HCT116 (cell line): Measurements from ENCODE around the gene BCAR3. TPM values are rescaled to one million over a fixed set of nuclear protein-coding genes. Genes with fewer than 3 reads are reported as not detected.
"Not testable (repeated sequence)": the region's sequence is repeated elsewhere in the genome, so short reads cannot be mapped to it uniquely, and the experiment has no call there.

Experiments used
- ATAC-seq: fragments of 200-7000 bp; cut with Tn5 transposase; 2 replicates; pipeline ENCODE4 v1.9.1; 2020; ENCODE audit warnings: mild to moderate bottlenecking, moderate library complexity
- BruUV-seq: library from RNA; stranded (reverse); fragments of 400-500 nt; replicated peaks from 2 replicates; lab custom pipeline; 2021; lab: Mats Ljungman, UMichigan
- CTCF ChIA-PET: fragments of 300-600 bp; sonication (Branson Sonifier 250); formaldehyde crosslinking; loops from one replicate; lab custom pipeline; 2021; ENCODE audit warnings: antibody characterized with exemption; lab: Charles Lee
- POLR2A ChIA-PET: fragments of 300-600, 350-600 bp; sonication (Branson Sonifier 250); formaldehyde crosslinking; loops from one replicate; lab custom pipeline; 2021; ENCODE audit warnings: antibody characterized with exemption; lab: Charles Lee
- RAD21 ChIA-PET, 2 experiments: fragments of 300-600 bp; sonication (Branson Sonifier 250); formaldehyde crosslinking; loops; one replicate each; lab custom pipeline; 2023; ENCODE audit warnings: low total read pairs in 2 of 2; ENCODE audit not compliant: uncharacterized antibody in 2 of 2, unreplicated experiment in 2 of 2, low non-redundant PET in 1 of 2; lab: Charles Lee
- DNase-seq: peaks from one replicate; pipeline ENCODE4 v3.0.0-alpha.2; 2010; ENCODE audit warnings: low read depth, low spot score
- H2AFZ ChIP-seq: fragments of 200-600 bp; shearing (Covaris generic), sonication (generic); 2 replicates; pipeline ENCODE4 v1.6.1; 2017; ENCODE audit warnings: low read depth, mixed run types, mixed read lengths, antibody characterized with exemption, low read length; ENCODE audit not compliant: poor library complexity, severe bottlenecking
- H3K27ac ChIP-seq: 2 replicates; pipeline ENCODE4 v1.5.1; 2012; ENCODE audit warnings: low read depth, low read length
- H3K27me3 ChIP-seq: fragments of 200-600 bp; sonication (generic); 2 replicates; pipeline ENCODE4 v1.6.1; 2016; ENCODE audit warnings: mixed run types, low read length, mixed read lengths; ENCODE audit not compliant: insufficient read depth
- H3K36me3 ChIP-seq, 2 experiments: fragments of 200-500 bp in 1 of 2; fragments of 200-600 bp in 1 of 2; sonication (Bioruptor generic) in 1 of 2; sonication (generic) in 1 of 2; 2 replicates each; pipeline versions ENCODE4 v1.5.1 to v1.6.1; 2014 to 2016; ENCODE audit warnings: low read length in 2 of 2, inconsistent platforms in 1 of 2, mixed read lengths in 1 of 2, mixed run types in 1 of 2; ENCODE audit not compliant: insufficient read depth in 2 of 2, control insufficient read depth in 1 of 2
- H3K4me1 ChIP-seq, 2 experiments: fragments of 200-600 bp in 1 of 2; sonication (generic) in 1 of 2; 2 replicates each; pipeline versions ENCODE4 v1.5.1 to v1.6.1; 2012 to 2017; ENCODE audit warnings: low read length in 2 of 2, inconsistent platforms in 1 of 2, mild to moderate bottlenecking in 1 of 2, mixed read lengths in 1 of 2, mixed run types in 1 of 2, moderate library complexity in 1 of 2; ENCODE audit not compliant: insufficient read depth in 2 of 2, control insufficient read depth in 1 of 2
- H3K4me2 ChIP-seq: fragments of 200-600 bp; sonication (generic); 2 replicates; pipeline ENCODE4 v1.6.1; 2017; ENCODE audit warnings: mixed run types, low read length, mixed read lengths
- H3K4me3 ChIP-seq, 2 experiments: fragments of 200-600 bp in 1 of 2; sonication (generic) in 1 of 2; replicated peaks in 1 of 2; 2 replicates each; pipeline ENCODE4 v1.5.1; 2011 to 2016; ENCODE audit warnings: low read length in 2 of 2, control low read depth in 1 of 2, low read depth in 1 of 2, mild to moderate bottlenecking in 1 of 2, mixed read lengths in 1 of 2, mixed run types in 1 of 2
- H3K79me2 ChIP-seq: fragments of 200-600 bp; sonication (generic); 2 replicates; pipeline ENCODE4 v1.6.1; 2017; ENCODE audit warnings: mild to moderate bottlenecking, mixed run types, low read length, moderate library complexity, mixed read lengths; ENCODE audit not compliant: insufficient read depth
- H3K9ac ChIP-seq: fragments of 200-600 bp; sonication (generic); 2 replicates; pipeline ENCODE4 v1.6.1; 2016; ENCODE audit warnings: low read length, mixed read lengths
- H3K9me2 ChIP-seq: fragments of 200-600 bp; sonication (generic), shearing (Covaris generic); 2 replicates; pipeline ENCODE4 v1.6.1; 2017; ENCODE audit warnings: mixed run types, mild to moderate bottlenecking, moderate library complexity; ENCODE audit not compliant: insufficient read depth
- H3K9me3 ChIP-seq, 2 experiments: fragments of 200-500 bp in 1 of 2; fragments of 200-600 bp in 1 of 2; sonication (Bioruptor generic) in 1 of 2; sonication (generic) in 1 of 2; 2 replicates each; pipeline ENCODE4 v1.6.1; 2014 to 2017; ENCODE audit warnings: low read length in 2 of 2, mixed read lengths in 2 of 2, inconsistent platforms in 1 of 2, low read depth in 1 of 2, mild to moderate bottlenecking in 1 of 2, mixed run types in 1 of 2, moderate library complexity in 1 of 2; ENCODE audit not compliant: control insufficient read depth in 1 of 2, insufficient read depth in 1 of 2
- H4K20me1 ChIP-seq: fragments of 200-600 bp; sonication (generic), shearing (Covaris generic); 2 replicates; pipeline ENCODE4 v1.6.1; 2017; ENCODE audit warnings: mixed run types, mild to moderate bottlenecking, moderate library complexity; ENCODE audit not compliant: insufficient read depth
- CEBPB ChIP-seq: IDR thresholded peaks from 2 replicates; pipeline ENCODE4 v1.6.1; 2012; ENCODE audit warnings: low read depth
- EZH2 ChIP-seq: fragments of 200-600 bp; sonication (generic); IDR thresholded peaks from 2 replicates; pipeline ENCODE4 v1.6.1; 2017; ENCODE audit warnings: antibody characterized with exemption, mixed run types
- EZH2phosphoT487 ChIP-seq: fragments of 200-600 bp; IDR thresholded peaks from 2 replicates; pipeline ENCODE4 v1.6.1; 2018; ENCODE audit warnings: antibody characterized with exemption, borderline replicate concordance
- JUND ChIP-seq: IDR thresholded peaks from 2 replicates; pipeline ENCODE4 v1.6.1; 2012
- POLR2A ChIP-seq: IDR thresholded peaks from 2 replicates; pipeline ENCODE4 v1.7.0; 2011; ENCODE audit warnings: borderline replicate concordance; ENCODE audit not compliant: insufficient read depth, insufficient read length; ENCODE audit errors: extremely low read depth
- POLR2AphosphoS5 ChIP-seq: IDR thresholded peaks from 2 replicates; pipeline ENCODE4 v1.6.1; 2011; ENCODE audit warnings: mild to moderate bottlenecking, low read depth, low read length, moderate library complexity
- RAD21 ChIP-seq: IDR thresholded peaks from 2 replicates; pipeline ENCODE4 v1.6.1; 2012; ENCODE audit warnings: low read depth, mild to moderate bottlenecking
- SIN3A ChIP-seq: IDR thresholded peaks from 2 replicates; pipeline ENCODE4 v1.6.1; 2012; ENCODE audit warnings: low read depth
- SRF ChIP-seq: IDR thresholded peaks from 2 replicates; pipeline ENCODE4 v1.6.1; 2012; ENCODE audit warnings: low read depth
- ZFX ChIP-seq: fragments of 450-650 bp; IDR thresholded peaks from 2 replicates; pipeline ENCODE4 v1.6.1; 2017
- intact Hi-C: fragments of 100-400 bp; cut with micrococcal nuclease; formaldehyde crosslinking; loops from 2 replicates; pipeline ENCODE4 v1.10.0; 2022
- total RNA-seq: library from RNA; stranded (reverse); gene quantifications from one replicate; pipeline ENCODE4 v1.2.1, GENCODE V29; 2021; ENCODE audit not compliant: unreplicated experiment
- TF ChIP-seq, protein P1 (sequence below): IDR thresholded peaks from 2 replicates; pipeline ENCODE4 v1.6.1; 2012; ENCODE audit warnings: low read depth
- TF ChIP-seq, protein P2 (sequence below): IDR thresholded peaks from 2 replicates; pipeline ENCODE4 v1.6.1; 2011; ENCODE audit warnings: mild to moderate bottlenecking, low read length, moderate library complexity; ENCODE audit not compliant: insufficient replicate concordance; ENCODE audit errors: extremely low read depth
- TF ChIP-seq, protein P3 (sequence below): IDR thresholded peaks from 2 replicates; pipeline ENCODE4 v1.6.1; 2012

The BCAR3 gene
- total RNA-seq, 1 experiment from 2014 or later = 24.5 TPM

DNA sequence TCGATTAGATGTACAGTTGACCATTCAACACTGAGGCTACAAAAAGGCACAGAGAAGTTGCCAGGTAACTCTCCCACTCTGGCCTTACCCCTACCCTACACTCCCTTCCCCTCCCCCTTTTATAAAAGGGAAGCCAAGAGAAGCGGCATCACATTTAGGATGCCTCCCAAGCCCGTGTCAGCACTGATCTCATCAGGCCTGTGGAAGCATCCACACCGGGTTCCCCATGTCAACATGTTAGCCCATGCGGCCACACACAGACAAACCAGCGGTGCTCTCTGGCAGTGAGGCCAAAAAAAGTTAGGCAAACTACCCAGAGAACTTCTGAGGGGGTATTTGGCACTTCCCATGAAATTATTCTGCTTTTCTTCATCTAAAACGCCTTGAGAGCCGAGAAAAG lies 29.9 kb downstream of the BCAR3 start:
- Histone ChIP-seq H3K27ac (no peak overlapping the region), H3K4me2 (no peak overlapping the region), H3K4me1 (no peaks in the 10 kb centered on the region; a peak in 1 of 4 replicates), H3K4me3 (no peak overlapping the region), H2AFZ (no peak overlapping the region), H3K9me2 (no peaks in the 10 kb centered on the region), H4K20me1 (no peaks in the 10 kb centered on the region; the same call in 1 of the 2 replicates), H3K36me3 (peaks cover 0 to 19% of the 10 kb centered on the region in 2 experiments; a peak in 2 of 4 replicates), H3K79me2 (peaks cover 100% of the 10 kb centered on the region), H3K27me3 (no peaks in the 10 kb centered on the region), H3K9ac (no peak overlapping the region), H3K9me3 (no peaks in the 10 kb centered on the region)
- TF ChIP-seq, protein P1, sequence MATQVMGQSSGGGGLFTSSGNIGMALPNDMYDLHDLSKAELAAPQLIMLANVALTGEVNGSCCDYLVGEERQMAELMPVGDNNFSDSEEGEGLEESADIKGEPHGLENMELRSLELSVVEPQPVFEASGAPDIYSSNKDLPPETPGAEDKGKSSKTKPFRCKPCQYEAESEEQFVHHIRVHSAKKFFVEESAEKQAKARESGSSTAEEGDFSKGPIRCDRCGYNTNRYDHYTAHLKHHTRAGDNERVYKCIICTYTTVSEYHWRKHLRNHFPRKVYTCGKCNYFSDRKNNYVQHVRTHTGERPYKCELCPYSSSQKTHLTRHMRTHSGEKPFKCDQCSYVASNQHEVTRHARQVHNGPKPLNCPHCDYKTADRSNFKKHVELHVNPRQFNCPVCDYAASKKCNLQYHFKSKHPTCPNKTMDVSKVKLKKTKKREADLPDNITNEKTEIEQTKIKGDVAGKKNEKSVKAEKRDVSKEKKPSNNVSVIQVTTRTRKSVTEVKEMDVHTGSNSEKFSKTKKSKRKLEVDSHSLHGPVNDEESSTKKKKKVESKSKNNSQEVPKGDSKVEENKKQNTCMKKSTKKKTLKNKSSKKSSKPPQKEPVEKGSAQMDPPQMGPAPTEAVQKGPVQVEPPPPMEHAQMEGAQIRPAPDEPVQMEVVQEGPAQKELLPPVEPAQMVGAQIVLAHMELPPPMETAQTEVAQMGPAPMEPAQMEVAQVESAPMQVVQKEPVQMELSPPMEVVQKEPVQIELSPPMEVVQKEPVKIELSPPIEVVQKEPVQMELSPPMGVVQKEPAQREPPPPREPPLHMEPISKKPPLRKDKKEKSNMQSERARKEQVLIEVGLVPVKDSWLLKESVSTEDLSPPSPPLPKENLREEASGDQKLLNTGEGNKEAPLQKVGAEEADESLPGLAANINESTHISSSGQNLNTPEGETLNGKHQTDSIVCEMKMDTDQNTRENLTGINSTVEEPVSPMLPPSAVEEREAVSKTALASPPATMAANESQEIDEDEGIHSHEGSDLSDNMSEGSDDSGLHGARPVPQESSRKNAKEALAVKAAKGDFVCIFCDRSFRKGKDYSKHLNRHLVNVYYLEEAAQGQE = no peak
- TF ChIP-seq JUND = no peak
- TF ChIP-seq POLR2A = no peak
- no peak for TF ChIP-seq SIN3A
- TF ChIP-seq, protein P2, sequence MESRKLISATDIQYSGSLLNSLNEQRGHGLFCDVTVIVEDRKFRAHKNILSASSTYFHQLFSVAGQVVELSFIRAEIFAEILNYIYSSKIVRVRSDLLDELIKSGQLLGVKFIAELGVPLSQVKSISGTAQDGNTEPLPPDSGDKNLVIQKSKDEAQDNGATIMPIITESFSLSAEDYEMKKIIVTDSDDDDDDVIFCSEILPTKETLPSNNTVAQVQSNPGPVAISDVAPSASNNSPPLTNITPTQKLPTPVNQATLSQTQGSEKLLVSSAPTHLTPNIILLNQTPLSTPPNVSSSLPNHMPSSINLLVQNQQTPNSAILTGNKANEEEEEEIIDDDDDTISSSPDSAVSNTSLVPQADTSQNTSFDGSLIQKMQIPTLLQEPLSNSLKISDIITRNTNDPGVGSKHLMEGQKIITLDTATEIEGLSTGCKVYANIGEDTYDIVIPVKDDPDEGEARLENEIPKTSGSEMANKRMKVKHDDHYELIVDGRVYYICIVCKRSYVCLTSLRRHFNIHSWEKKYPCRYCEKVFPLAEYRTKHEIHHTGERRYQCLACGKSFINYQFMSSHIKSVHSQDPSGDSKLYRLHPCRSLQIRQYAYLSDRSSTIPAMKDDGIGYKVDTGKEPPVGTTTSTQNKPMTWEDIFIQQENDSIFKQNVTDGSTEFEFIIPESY = no peak
- TF ChIP-seq RAD21 = no peak
- no peak for TF ChIP-seq POLR2AphosphoS5
- TF ChIP-seq SRF = no peak
- TF ChIP-seq, protein P3, sequence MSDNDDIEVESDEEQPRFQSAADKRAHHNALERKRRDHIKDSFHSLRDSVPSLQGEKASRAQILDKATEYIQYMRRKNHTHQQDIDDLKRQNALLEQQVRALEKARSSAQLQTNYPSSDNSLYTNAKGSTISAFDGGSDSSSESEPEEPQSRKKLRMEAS = no peak
- no peak for TF ChIP-seq EZH2phosphoT487
- TF ChIP-seq EZH2 = no peak
- no peak for TF ChIP-seq CEBPB
- TF ChIP-seq ZFX = no peak
- BruUV-seq = no TSS peak
- DNase-seq = no peak
- intact Hi-C loops = no loop called here
- ChIA-PET CTCF (no interaction called here), POLR2A (no interaction called here), RAD21 (no interaction called here)
- ATAC-seq = no peak

DNA sequence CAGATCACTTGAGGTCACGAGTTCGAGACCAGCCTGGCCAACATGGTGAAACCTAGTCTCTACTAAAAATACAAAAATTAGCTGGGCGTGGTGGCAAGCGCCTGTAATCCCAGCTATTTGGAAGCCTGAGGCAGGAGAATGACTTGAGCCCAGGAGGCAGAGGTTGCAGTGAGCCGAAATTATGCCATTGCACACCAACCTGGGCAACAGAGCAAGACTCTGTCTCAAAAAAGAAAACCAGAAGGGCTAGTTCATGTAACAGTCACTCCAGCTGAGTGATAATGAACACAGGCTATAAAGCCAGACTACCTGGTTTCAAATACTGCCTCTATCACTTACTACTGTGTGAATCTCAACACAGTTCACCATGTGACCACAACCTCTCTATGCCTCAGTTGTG lies 31.5 kb downstream of the BCAR3 start:
- H3K9me2 ChIP-seq, RAD21 ChIA-PET, H2AFZ ChIP-seq, BruUV-seq, H4K20me1 ChIP-seq, H3K27me3 ChIP-seq, DNase-seq, H3K9ac ChIP-seq, H3K9me3 ChIP-seq, H3K4me1 ChIP-seq, H3K4me3 ChIP-seq, H3K4me2 ChIP-seq, CTCF ChIA-PET, H3K27ac ChIP-seq, ATAC-seq, POLR2A ChIA-PET, intact Hi-C loops: not testable (repeated sequence)
- peaks cover 0 to 16% of the 10 kb centered on the region in 2 experiments; a peak in 2 of 4 replicates for H3K36me3 ChIP-seq
- H3K79me2 ChIP-seq = peaks cover 98% of the 10 kb centered on the region
